H9 (cell line): ENCODE data around the gene CHMP6. TPM values are rescaled to one million over a fixed set of nuclear protein-coding genes. Genes with fewer than 3 reads are reported as not detected.

Experiments used
- DNase-seq: peaks from one replicate; pipeline ENCODE4 v3.0.0-alpha.2; 2017
- H2AFZ ChIP-seq: one replicate; pipeline ENCODE4 v1.6.1; 2013; ENCODE audit warnings: mild to moderate bottlenecking, low read length, control low read depth, moderate library complexity
- H2AK5ac ChIP-seq: 2 replicates; pipeline ENCODE4 v1.6.1; 2013; ENCODE audit warnings: low read length, control low read depth, mixed read lengths; ENCODE audit not compliant: insufficient read length
- H2BK120ac ChIP-seq: one replicate; pipeline ENCODE4 v1.6.1; 2013; ENCODE audit warnings: low read depth, mild to moderate bottlenecking, low read length, control low read depth, inconsistent platforms; ENCODE audit not compliant: poor library complexity, severe bottlenecking
- H2BK12ac ChIP-seq: 2 replicates; pipeline ENCODE4 v1.6.1; 2013; ENCODE audit warnings: low read length, control low read depth, mixed read lengths, low read depth; ENCODE audit not compliant: insufficient read length
- H2BK15ac ChIP-seq: 2 replicates; pipeline ENCODE4 v1.6.1; 2013; ENCODE audit warnings: low read depth, low read length, control low read depth
- H2BK20ac ChIP-seq: one replicate; pipeline ENCODE4 v1.6.1; 2013; ENCODE audit warnings: low read depth, mild to moderate bottlenecking, low read length, control low read depth, inconsistent platforms; ENCODE audit not compliant: poor library complexity, severe bottlenecking
- H2BK5ac ChIP-seq: 2 replicates; pipeline ENCODE4 v1.6.1; 2013; ENCODE audit warnings: low read length, control low read depth, mixed read lengths; ENCODE audit not compliant: insufficient read length
- H3K14ac ChIP-seq: 2 replicates; pipeline ENCODE4 v1.6.1; 2013; ENCODE audit warnings: low read length, control low read depth; ENCODE audit not compliant: insufficient read depth
- H3K18ac ChIP-seq: 2 replicates; pipeline ENCODE4 v1.6.1; 2013; ENCODE audit warnings: low read depth, mild to moderate bottlenecking, mixed read lengths, low read length, control low read depth; ENCODE audit not compliant: insufficient read length
- H3K23ac ChIP-seq: 2 replicates; pipeline ENCODE4 v1.6.1; 2013; ENCODE audit warnings: low read length, control low read depth, mixed read lengths, low read depth; ENCODE audit not compliant: insufficient read length
- H3K23me2 ChIP-seq: 2 replicates; pipeline ENCODE4 v1.6.1; 2013; ENCODE audit warnings: low read depth, mild to moderate bottlenecking, mixed read lengths, low read length, control low read depth; ENCODE audit not compliant: insufficient read length, poor library complexity, severe bottlenecking
- H3K27ac ChIP-seq: 2 replicates; pipeline ENCODE4 v1.5.1; 2013; ENCODE audit warnings: low read length, control low read depth, mixed read lengths, low read depth; ENCODE audit not compliant: insufficient read length
- H3K27me3 ChIP-seq: 2 replicates; pipeline ENCODE4 v1.6.1; 2013; ENCODE audit warnings: low read length, control low read depth, inconsistent platforms; ENCODE audit not compliant: insufficient read depth
- H3K4ac ChIP-seq: 2 replicates; pipeline ENCODE4 v1.6.1; 2013; ENCODE audit warnings: low read depth, mild to moderate bottlenecking, control low read depth, inconsistent platforms, low read length, moderate library complexity
- H3K4me1 ChIP-seq: 2 replicates; pipeline ENCODE4 v1.6.1; 2013; ENCODE audit warnings: low read length, control low read depth, inconsistent platforms; ENCODE audit not compliant: insufficient read depth
- H3K4me2 ChIP-seq: 2 replicates; pipeline ENCODE4 v1.6.1; 2013; ENCODE audit warnings: low read length, control low read depth, mixed read lengths; ENCODE audit not compliant: insufficient read length, insufficient read depth
- H3K56ac ChIP-seq: 2 replicates; pipeline ENCODE4 v1.6.1; 2013; ENCODE audit warnings: low read depth, mild to moderate bottlenecking, mixed read lengths, low read length, control low read depth; ENCODE audit not compliant: insufficient read length
- H3K79me1 ChIP-seq: 2 replicates; pipeline ENCODE4 v1.6.1; 2013; ENCODE audit warnings: low read depth, mild to moderate bottlenecking, moderate library complexity, low read length, control low read depth, inconsistent platforms; ENCODE audit not compliant: insufficient read depth, poor library complexity, severe bottlenecking
- H3K79me2 ChIP-seq: 2 replicates; pipeline ENCODE4 v1.6.1; 2013; ENCODE audit warnings: low read length, control low read depth, inconsistent platforms; ENCODE audit not compliant: insufficient read depth
- H3K9ac ChIP-seq: 2 replicates; pipeline ENCODE4 v1.6.1; 2013; ENCODE audit warnings: low read length, control low read depth, mixed read lengths; ENCODE audit not compliant: insufficient read length; ENCODE audit errors: extremely low read depth
- H3K9me3 ChIP-seq: one replicate; pipeline ENCODE4 v1.6.1; 2013; ENCODE audit warnings: low read depth, low read length, inconsistent platforms; ENCODE audit not compliant: control insufficient read depth
- H3T11ph ChIP-seq: one replicate; pipeline ENCODE4 v1.6.1; 2013; ENCODE audit warnings: mild to moderate bottlenecking, low read length, control low read depth, inconsistent platforms
- H4K20me1 ChIP-seq: one replicate; pipeline ENCODE4 v1.6.1; 2013; ENCODE audit not compliant: control insufficient read depth, insufficient read length, insufficient read depth
- H4K5ac ChIP-seq: 2 replicates; pipeline ENCODE4 v1.6.1; 2013; ENCODE audit warnings: low read depth, mild to moderate bottlenecking, mixed read lengths, low read length, control low read depth; ENCODE audit not compliant: insufficient read length
- H4K8ac ChIP-seq: replicated peaks from 2 replicates; pipeline ENCODE4 v1.6.1; 2013; ENCODE audit warnings: low read length, control low read depth, mixed read lengths, low read depth; ENCODE audit not compliant: insufficient read length
- H4K91ac ChIP-seq: 2 replicates; pipeline ENCODE4 v1.6.1; 2013; ENCODE audit warnings: low read depth, mild to moderate bottlenecking, moderate library complexity, mixed read lengths, low read length, control low read depth; ENCODE audit not compliant: insufficient read length
- H3K27ac Mint-ChIP-seq, 3 experiments: 2 replicates in 2 of 3; 3 replicates in 1 of 3; pipeline ENCODE4 v1.8.0; 2020 to 2021; ENCODE audit warnings: mixed read lengths in 3 of 3, mild to moderate bottlenecking in 1 of 3, moderate library complexity in 1 of 3
- H3K27me3 Mint-ChIP-seq: 2 replicates; pipeline ENCODE4 v1.8.0; 2021; ENCODE audit warnings: low read depth, mild to moderate bottlenecking, moderate library complexity, mixed read lengths
- H3K36me3 Mint-ChIP-seq, 3 experiments: 2 replicates in 2 of 3; 3 replicates in 1 of 3; pipeline ENCODE4 v1.8.0; 2020 to 2021; ENCODE audit warnings: low read depth in 3 of 3, mixed read lengths in 3 of 3; ENCODE audit not compliant: insufficient read depth in 1 of 3
- H3K4me1 Mint-ChIP-seq, 2 experiments: 2 replicates each; pipeline ENCODE4 v1.8.0; 2020; ENCODE audit warnings: mixed read lengths in 2 of 2
- H3K4me3 Mint-ChIP-seq, 2 experiments: 2 replicates in 1 of 2; 3 replicates in 1 of 2; pipeline ENCODE4 v1.8.0; 2020 to 2021; ENCODE audit warnings: mild to moderate bottlenecking in 2 of 2, mixed read lengths in 2 of 2, moderate library complexity in 1 of 2
- H3K9me3 Mint-ChIP-seq, 2 experiments: 2 replicates in 1 of 2; 3 replicates in 1 of 2; pipeline ENCODE4 v1.8.0; 2020; ENCODE audit warnings: mild to moderate bottlenecking in 2 of 2, mixed read lengths in 2 of 2, moderate library complexity in 1 of 2
- CTCF ChIP-seq: fragments of 200-600 bp; sonication (generic); conservative IDR thresholded peaks from 3 replicates; pipeline ENCODE4 v1.8.0; 2021; ENCODE audit warnings: antibody characterized with exemption, mild to moderate bottlenecking
- WGBS: extraction: QIAGEN DNeasy Blood & Tissue Kit; methylation state at CpG from one replicate; pipeline ENCODE4 v1.1.7; 2013; ENCODE audit warnings: missing lambda C conversion rate, low lambda C conversion rate, mixed read lengths; ENCODE audit not compliant: insufficient read length; ENCODE audit errors: extremely low coverage; 5-methylcytosine and 5-hydroxymethylcytosine counted together
- total RNA-seq: library from RNA; stranded (reverse); gene quantifications from 2 replicates; pipeline ENCODE4 v1.2.1, GENCODE V29; 2021

The CHMP6 gene
- total RNA-seq, 1 experiment from 2014 or later: 23.4 TPM

- H3K23ac ChIP-seq: no peak overlapping the region
- no peak overlapping the region for H4K5ac ChIP-seq
- H3K79me2 ChIP-seq: no peaks in the 10 kb centered on the region
- H2AK5ac ChIP-seq: no peak overlapping the region
- peaks cover 30% of the 10 kb centered on the region for H3K27me3 Mint-ChIP-seq
- H3K4me3 Mint-ChIP-seq: no peak overlapping the region; a peak in 1 of 5 replicates
- no peak overlapping the region for H2BK12ac ChIP-seq
- no peaks in the 10 kb centered on the region for H3K79me1 ChIP-seq
- H3K9me3 ChIP-seq: no peaks in the 10 kb centered on the region
- no peak overlapping the region for H2BK20ac ChIP-seq
- no peak overlapping the region for H2BK15ac ChIP-seq
- no peak overlapping the region for H2BK5ac ChIP-seq
- TF ChIP-seq CTCF: no peak
- no peak overlapping the region for H2BK120ac ChIP-seq
- H3K56ac ChIP-seq: no peak overlapping the region
- H3K4ac ChIP-seq: no peak overlapping the region
- H3T11ph ChIP-seq: no peak overlapping the region
- no peak overlapping the region for H3K18ac ChIP-seq
- H3K9me3 Mint-ChIP-seq: peaks cover 0 to 2% of the 10 kb centered on the region in 2 experiments; a peak in 2 of 5 replicates
- DNase-seq: no peak
- no peak overlapping the region for H4K91ac ChIP-seq
- peaks cover 29 to 34% of the 10 kb centered on the region in 2 experiments for H3K4me1 Mint-ChIP-seq
- H3K23me2 ChIP-seq: peaks cover 9% of the 10 kb centered on the region
- no peak overlapping the region for H3K27ac Mint-ChIP-seq
- H3K4me2 ChIP-seq: no peak overlapping the region
- peaks cover 2% of the 10 kb centered on the region; the same call in 1 of the 2 replicates for H3K27me3 ChIP-seq
- no peak overlapping the region for H4K8ac ChIP-seq
- H3K4me1 ChIP-seq: peaks cover 4% of the 10 kb centered on the region; the same call in 1 of the 2 replicates
- H4K20me1 ChIP-seq: no peaks in the 10 kb centered on the region
- H3K36me3 Mint-ChIP-seq: peaks cover 0 to 17% (median 5%) of the 10 kb centered on the region in 3 experiments; a peak in 4 of 7 replicates
- H3K9ac ChIP-seq: no peak overlapping the region
- H3K27ac ChIP-seq: no peak overlapping the region
- H3K14ac ChIP-seq: no peak overlapping the region
- H2AFZ ChIP-seq: no peak overlapping the region
- no CpG with 5 or more reads among the region's 41 CpGs for WGBS
Observed at GRCh38 chr17:81031566-81032550, 40.2 kb downstream of the CHMP6 start.
